SK-N-SH (cell line): ENCODE results near the gene CUL3.
"Not testable (repeated sequence)": the region's sequence is repeated elsewhere in the genome, so short reads cannot be mapped to it uniquely, and the experiment has no call there.

ENCODE experiments used
- CTCF ChIP-seq: fragments of 200-600 bp; sonication (generic); IDR thresholded peaks from 2 replicates; pipeline ENCODE4 v1.6.1; 2017; ENCODE audit warnings: antibody characterized with exemption, mild to moderate bottlenecking, moderate library complexity
- GABPA ChIP-seq: IDR thresholded peaks from 2 replicates; pipeline ENCODE4 v1.4.0; 2012; ENCODE audit warnings: low read depth, mild to moderate bottlenecking
- RFX5 ChIP-seq: IDR thresholded peaks from 2 replicates; pipeline ENCODE4 v1.6.1; 2012; ENCODE audit warnings: mild to moderate bottlenecking, improper control_type of control experiment, low read length
- SMC3 ChIP-seq: IDR thresholded peaks from 2 replicates; pipeline ENCODE4 v1.6.1; 2012; ENCODE audit warnings: low read depth, low read length, improper control_type of control experiment
- USF2 ChIP-seq: fragments of 150-350 bp; IDR thresholded peaks from 2 replicates; pipeline ENCODE4 v1.6.1; 2017; ENCODE audit warnings: antibody characterized with exemption, low read length, low read depth, borderline replicate concordance

GRCh38 chr2:224522483-224522882, 62.7 kb downstream of the CUL3 start:
- TF ChIP-seq GABPA, RFX5, CTCF, USF2, SMC3: not testable (repeated sequence)
